ENCODE measurements around the gene OTOG. TPM values are rescaled to one million over a fixed set of nuclear protein-coding genes. Genes with fewer than 3 reads are reported as not detected.

The OTOG gene
- polyA plus RNA-seq, 2 donors: not detected

- 87 to 88% methylated on average over 14 to 16 of the region's 16 CpGs for WGBS, 2 donors
- H3K4me1 ChIP-seq (ENCODE audit: control insufficient read depth in 2 of 2, insufficient read depth in 2 of 2, low read length in 1 of 2): peaks cover 0 to 4% of the 10 kb centered on the region in 2 donors
- no peaks in the 10 kb centered on the region for H3K36me3 ChIP-seq (ENCODE audit: control insufficient read depth in 2 of 2, insufficient read depth in 2 of 2, low read length in 1 of 2)
- no peaks in the 10 kb centered on the region for H3K27me3 ChIP-seq (ENCODE audit: control insufficient read depth in 1 of 2, insufficient read depth in 2 of 2, low read length in 2 of 2)
- no peaks in the 10 kb centered on the region for H3K9me3 ChIP-seq (ENCODE audit: control insufficient read depth in 2 of 2, insufficient read depth in 1 of 2, low read depth in 1 of 2, low read length in 1 of 2)
- no peak overlapping the region for H3K27ac ChIP-seq (ENCODE audit: low read depth in 2 of 2, low read length in 1 of 2)
- H3K4me3 ChIP-seq (ENCODE audit: low read depth in 1 of 2, low read length in 2 of 2): no peak overlapping the region
These were observed 28.7 kb downstream of the OTOG start for GRCh38 chr11:17575431-17576425.

GRCh38 chr11:17578296-17578695 lies 31.2 kb downstream of the OTOG start:
- H3K27me3 ChIP-seq (ENCODE audit: control insufficient read depth in 1 of 2, insufficient read depth in 2 of 2, low read length in 2 of 2): no peaks in the 10 kb centered on the region
- H3K27ac ChIP-seq (ENCODE audit: low read depth in 2 of 2, low read length in 1 of 2): no peak overlapping the region
- H3K36me3 ChIP-seq (ENCODE audit: control insufficient read depth in 2 of 2, insufficient read depth in 2 of 2, low read length in 1 of 2): no peaks in the 10 kb centered on the region
- no peak overlapping the region for H3K4me3 ChIP-seq (ENCODE audit: low read depth in 1 of 2, low read length in 2 of 2)
- no peaks in the 10 kb centered on the region for H3K4me1 ChIP-seq (ENCODE audit: control insufficient read depth in 2 of 2, insufficient read depth in 2 of 2, low read length in 1 of 2)
- WGBS, 2 donors: 90 to 91% methylated on average over 11 of the region's 11 CpGs
- H3K9me3 ChIP-seq (ENCODE audit: control insufficient read depth in 2 of 2, insufficient read depth in 1 of 2, low read depth in 1 of 2, low read length in 1 of 2): no peaks in the 10 kb centered on the region

DNA sequence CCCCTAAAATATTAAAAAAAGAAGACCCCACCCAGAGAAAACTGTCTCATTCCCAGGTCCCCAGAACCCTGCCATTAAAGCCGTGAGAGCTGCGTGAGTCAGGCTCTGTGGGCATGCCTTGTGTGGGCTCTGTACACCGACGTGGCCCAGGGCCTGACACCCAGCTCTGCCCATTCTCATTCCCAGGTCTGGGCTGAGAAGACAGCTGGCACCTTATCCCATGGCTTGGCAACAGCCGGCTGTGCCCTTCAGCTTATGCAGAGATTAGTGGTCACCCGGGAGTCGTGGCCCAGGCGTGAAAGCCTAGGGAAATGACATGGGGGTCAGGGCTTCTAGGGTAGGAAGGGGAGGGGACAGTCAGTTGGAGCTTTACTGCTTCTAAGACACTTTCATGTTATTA lies 31.9 kb downstream of the OTOG start:
- no peak overlapping the region for H3K27ac ChIP-seq (ENCODE audit: low read depth in 2 of 2, low read length in 1 of 2)
- WGBS, 2 donors: 88 to 91% methylated on average over 8 of the region's 8 CpGs
- H3K27me3 ChIP-seq (ENCODE audit: control insufficient read depth in 1 of 2, insufficient read depth in 2 of 2, low read length in 2 of 2): no peaks in the 10 kb centered on the region
- no peak overlapping the region for H3K4me3 ChIP-seq (ENCODE audit: low read depth in 1 of 2, low read length in 2 of 2)
- H3K36me3 ChIP-seq (ENCODE audit: control insufficient read depth in 2 of 2, insufficient read depth in 2 of 2, low read length in 1 of 2): no peaks in the 10 kb centered on the region
- H3K4me1 ChIP-seq (ENCODE audit: control insufficient read depth in 2 of 2, insufficient read depth in 2 of 2, low read length in 1 of 2): no peaks in the 10 kb centered on the region
- H3K9me3 ChIP-seq (ENCODE audit: control insufficient read depth in 2 of 2, insufficient read depth in 1 of 2, low read depth in 1 of 2, low read length in 1 of 2): no peaks in the 10 kb centered on the region

GRCh38 chr11:17579451-17579850 lies 32.4 kb downstream of the OTOG start:
- 87 to 90% methylated on average over 7 of the region's 7 CpGs for WGBS, 2 donors
- no peak overlapping the region for H3K27ac ChIP-seq (ENCODE audit: low read depth in 2 of 2, low read length in 1 of 2)
- no peaks in the 10 kb centered on the region for H3K36me3 ChIP-seq (ENCODE audit: control insufficient read depth in 2 of 2, insufficient read depth in 2 of 2, low read length in 1 of 2)
- H3K27me3 ChIP-seq (ENCODE audit: control insufficient read depth in 1 of 2, insufficient read depth in 2 of 2, low read length in 2 of 2): no peaks in the 10 kb centered on the region
- H3K4me3 ChIP-seq (ENCODE audit: low read depth in 1 of 2, low read length in 2 of 2): no peak overlapping the region
- no peaks in the 10 kb centered on the region for H3K4me1 ChIP-seq (ENCODE audit: control insufficient read depth in 2 of 2, insufficient read depth in 2 of 2, low read length in 1 of 2)
- no peaks in the 10 kb centered on the region for H3K9me3 ChIP-seq (ENCODE audit: control insufficient read depth in 2 of 2, insufficient read depth in 1 of 2, low read depth in 1 of 2, low read length in 1 of 2)

DNA sequence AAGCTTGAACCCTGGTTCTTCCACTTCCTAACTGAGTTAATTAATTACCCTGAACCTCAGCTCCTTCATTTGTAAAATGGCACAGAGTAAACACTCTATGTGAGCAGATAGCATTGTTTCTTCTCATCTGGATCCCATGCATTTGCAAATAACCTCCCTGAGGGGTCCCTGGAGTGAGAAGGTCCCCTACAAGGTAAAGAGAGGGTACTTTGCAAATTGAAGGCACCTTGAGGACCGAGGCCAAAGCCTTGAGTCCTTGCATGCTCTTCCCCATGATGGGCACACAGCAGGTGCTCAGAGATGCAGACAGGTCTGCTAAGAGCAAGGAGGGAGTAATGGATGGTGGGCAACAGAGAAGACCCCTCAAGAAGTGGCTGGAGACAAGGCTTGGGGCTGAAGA lies 33.2 kb downstream of the OTOG start:
- no peaks in the 10 kb centered on the region for H3K4me1 ChIP-seq (ENCODE audit: control insufficient read depth in 2 of 2, insufficient read depth in 2 of 2, low read length in 1 of 2)
- 62% methylated on average over 1 of the region's 1 CpG for WGBS, 2 donors
- no peaks in the 10 kb centered on the region for H3K36me3 ChIP-seq (ENCODE audit: control insufficient read depth in 2 of 2, insufficient read depth in 2 of 2, low read length in 1 of 2)
- H3K27me3 ChIP-seq (ENCODE audit: control insufficient read depth in 1 of 2, insufficient read depth in 2 of 2, low read length in 2 of 2): no peaks in the 10 kb centered on the region
- no peak overlapping the region for H3K27ac ChIP-seq (ENCODE audit: low read depth in 2 of 2, low read length in 1 of 2)
- H3K9me3 ChIP-seq (ENCODE audit: control insufficient read depth in 2 of 2, insufficient read depth in 1 of 2, low read depth in 1 of 2, low read length in 1 of 2): no peaks in the 10 kb centered on the region
- no peak overlapping the region for H3K4me3 ChIP-seq (ENCODE audit: low read depth in 1 of 2, low read length in 2 of 2)

GRCh38 chr11:17581036-17581731 lies 34.1 kb downstream of the OTOG start:
- no peaks in the 10 kb centered on the region for H3K27me3 ChIP-seq (ENCODE audit: control insufficient read depth in 1 of 2, insufficient read depth in 2 of 2, low read length in 2 of 2)
- no peaks in the 10 kb centered on the region for H3K36me3 ChIP-seq (ENCODE audit: control insufficient read depth in 2 of 2, insufficient read depth in 2 of 2, low read length in 1 of 2)
- H3K9me3 ChIP-seq (ENCODE audit: control insufficient read depth in 2 of 2, insufficient read depth in 1 of 2, low read depth in 1 of 2, low read length in 1 of 2): no peaks in the 10 kb centered on the region
- 63 to 69% methylated on average over 6 of the region's 6 CpGs for WGBS, 2 donors
- H3K27ac ChIP-seq (ENCODE audit: low read depth in 2 of 2, low read length in 1 of 2): no peak overlapping the region
- H3K4me3 ChIP-seq (ENCODE audit: low read depth in 1 of 2, low read length in 2 of 2): no peak overlapping the region
- H3K4me1 ChIP-seq (ENCODE audit: control insufficient read depth in 2 of 2, insufficient read depth in 2 of 2, low read length in 1 of 2): no peaks in the 10 kb centered on the region

GRCh38 chr11:17581732-17582053 lies 34.6 kb downstream of the OTOG start:
- WGBS, 2 donors: 96 to 97% methylated on average over 4 of the region's 4 CpGs
- Histone ChIP-seq H3K27me3 (ENCODE audit: control insufficient read depth in 1 of 2, insufficient read depth in 2 of 2, low read length in 2 of 2) (no peaks in the 10 kb centered on the region), H3K36me3 (ENCODE audit: control insufficient read depth in 2 of 2, insufficient read depth in 2 of 2, low read length in 1 of 2) (no peaks in the 10 kb centered on the region), H3K4me3 (ENCODE audit: low read depth in 1 of 2, low read length in 2 of 2) (no peak overlapping the region), H3K4me1 (ENCODE audit: control insufficient read depth in 2 of 2, insufficient read depth in 2 of 2, low read length in 1 of 2) (no peaks in the 10 kb centered on the region), H3K27ac (ENCODE audit: low read depth in 2 of 2, low read length in 1 of 2) (no peak overlapping the region), H3K9me3 (ENCODE audit: control insufficient read depth in 2 of 2, insufficient read depth in 1 of 2, low read depth in 1 of 2, low read length in 1 of 2) (no peaks in the 10 kb centered on the region)

GRCh38 chr11:17585911-17586695 lies 39.0 kb downstream of the OTOG start:
- Histone ChIP-seq H3K36me3 (ENCODE audit: control insufficient read depth in 2 of 2, insufficient read depth in 2 of 2, low read length in 1 of 2) (no peaks in the 10 kb centered on the region), H3K4me1 (ENCODE audit: control insufficient read depth in 2 of 2, insufficient read depth in 2 of 2, low read length in 1 of 2) (peaks cover 0 to 5% of the 10 kb centered on the region in 2 donors), H3K9me3 (ENCODE audit: control insufficient read depth in 2 of 2, insufficient read depth in 1 of 2, low read depth in 1 of 2, low read length in 1 of 2) (no peaks in the 10 kb centered on the region), H3K27me3 (ENCODE audit: control insufficient read depth in 1 of 2, insufficient read depth in 2 of 2, low read length in 2 of 2) (peaks cover 0 to 2% of the 10 kb centered on the region in 2 donors), H3K4me3 (ENCODE audit: low read depth in 1 of 2, low read length in 2 of 2) (no peak overlapping the region), H3K27ac (ENCODE audit: low read depth in 2 of 2, low read length in 1 of 2) (no peak overlapping the region)
- 74 to 82% methylated on average over 6 of the region's 6 CpGs for WGBS, 2 donors

GRCh38 chr11:17588166-17588565 lies 41.1 kb downstream of the OTOG start:
- H3K9me3 ChIP-seq (ENCODE audit: control insufficient read depth in 2 of 2, insufficient read depth in 1 of 2, low read depth in 1 of 2, low read length in 1 of 2): no peaks in the 10 kb centered on the region

More at GRCh38 chr11:17588166-17588565, 41.1 kb downstream of the OTOG start:
- Histone ChIP-seq H3K4me3 (ENCODE audit: low read depth in 1 of 2, low read length in 2 of 2) (no peak overlapping the region), H3K27me3 (ENCODE audit: control insufficient read depth in 1 of 2, insufficient read depth in 2 of 2, low read length in 2 of 2) (peaks cover 0 to 2% of the 10 kb centered on the region in 2 donors), H3K36me3 (ENCODE audit: control insufficient read depth in 2 of 2, insufficient read depth in 2 of 2, low read length in 1 of 2) (no peaks in the 10 kb centered on the region), H3K4me1 (ENCODE audit: control insufficient read depth in 2 of 2, insufficient read depth in 2 of 2, low read length in 1 of 2) (peaks cover 0 to 10% of the 10 kb centered on the region in 2 donors), H3K27ac (ENCODE audit: low read depth in 2 of 2, low read length in 1 of 2) (no peak overlapping the region)
- WGBS, 2 donors: 63 to 77% methylated on average over 8 of the region's 8 CpGs

Data from esophagus (tissue), 2 donors.